ENCODE data around the gene USP36.

GRCh38 chr17:78781893-78782304 lies 58.7 kb downstream of the USP36 start, which contains the start of gene CYTH1:
- TF ChIP-seq EZH2 (IDR thresholded peaks at IDR 0.05): no peak
- no peak for TF ChIP-seq POLR2AphosphoS5 (IDR thresholded peaks at IDR 0.05; ENCODE audit: borderline replicate concordance, low read depth, low read length)
